Caco-2 (cell line): ENCODE data around the gene GOLPH3L. TPM values are rescaled to one million over a fixed set of nuclear protein-coding genes. Genes with fewer than 3 reads are reported as not detected.

Experiments
- BruUV-seq: library from RNA; stranded (reverse); fragments of 400-500 nt; replicated peaks from 2 replicates; lab custom pipeline; 2021; lab: Mats Ljungman, UMichigan
- CTCF ChIA-PET: fragments of 300-600 bp; sonication (Branson Sonifier 250); formaldehyde crosslinking; loops from one replicate; lab custom pipeline; 2022; ENCODE audit warnings: antibody characterized with exemption; lab: Charles Lee
- POLR2A ChIA-PET: fragments of 300-600 bp; sonication (Branson Sonifier 250); formaldehyde crosslinking; loops from one replicate; lab custom pipeline; 2022; ENCODE audit warnings: antibody characterized with exemption; lab: Charles Lee
- DNase-seq, 2 experiments: peaks; one replicate each; pipeline versions ENCODE4 v3.0.0 to v3.0.0-alpha.2; 2020 to 2022
- H3K27me3 ChIP-seq: replicated peaks from 2 replicates; pipeline ENCODE4 v1.6.0; 2011; ENCODE audit warnings: low read length; ENCODE audit not compliant: control insufficient read depth, insufficient read depth
- H3K36me3 ChIP-seq: 2 replicates; pipeline ENCODE4 v1.5.1; 2011; ENCODE audit warnings: low read length; ENCODE audit not compliant: control insufficient read depth, insufficient read depth
- H3K4me1 ChIP-seq: fragments of 250-450 bp; sonication (Bioruptor Pico); 2 replicates; pipeline ENCODE4 v1.5.1; 2020; ENCODE audit warnings: mild to moderate bottlenecking
- H3K4me3 ChIP-seq: 2 replicates; pipeline ENCODE4 v1.5.1; 2011; ENCODE audit warnings: low read depth, mild to moderate bottlenecking, control low read depth, low read length
- H3K9me3 ChIP-seq: fragments of 250-450 bp; sonication (Bioruptor Pico); 2 replicates; pipeline ENCODE4 v1.5.1; 2020; ENCODE audit warnings: mild to moderate bottlenecking, moderate library complexity
- H3K27ac Mint-ChIP-seq: one replicate; pipeline ENCODE4 v1.8.0; 2022; ENCODE audit warnings: mixed read lengths; ENCODE audit not compliant: unreplicated experiment
- H3K27me3 Mint-ChIP-seq: one replicate; pipeline ENCODE4 v1.8.0; 2022; ENCODE audit warnings: mixed read lengths; ENCODE audit not compliant: insufficient read depth, unreplicated experiment
- H3K36me3 Mint-ChIP-seq: one replicate; pipeline ENCODE4 v1.8.0; 2022; ENCODE audit warnings: mild to moderate bottlenecking, mixed read lengths; ENCODE audit not compliant: insufficient read depth, unreplicated experiment
- H3K4me1 Mint-ChIP-seq: one replicate; pipeline ENCODE4 v1.8.0; 2022; ENCODE audit warnings: low read depth, mixed read lengths; ENCODE audit not compliant: unreplicated experiment
- H3K4me3 Mint-ChIP-seq: one replicate; pipeline ENCODE4 v1.8.0; 2022; ENCODE audit warnings: mild to moderate bottlenecking, moderate library complexity, mixed read lengths; ENCODE audit not compliant: unreplicated experiment
- H3K9me3 Mint-ChIP-seq: one replicate; pipeline ENCODE4 v1.8.0; 2022; ENCODE audit warnings: mixed read lengths; ENCODE audit not compliant: unreplicated experiment
- CTCF ChIP-seq, 2 experiments: fragments of 200-600 bp in 1 of 2; IDR thresholded peaks; 1 replicate in 1 of 2; 2 replicates in 1 of 2; pipeline versions ENCODE4 v1.5.1 to v1.8.0; 2011 to 2022; ENCODE audit warnings: antibody characterized with exemption in 1 of 2, control low read depth in 1 of 2, inconsistent platforms in 1 of 2, low read depth in 1 of 2, low read length in 1 of 2, mild to moderate bottlenecking in 1 of 2, moderate library complexity in 1 of 2; ENCODE audit not compliant: insufficient read depth in 1 of 2, severe bottlenecking in 1 of 2, unreplicated experiment in 1 of 2
- intact Hi-C: fragments of 100-400 bp; cut with micrococcal nuclease; formaldehyde crosslinking; loops from one replicate; pipeline ENCODE4 v1.10.0; 2022; ENCODE audit not compliant: unreplicated experiment
- total RNA-seq: library from RNA; stranded (reverse); gene quantifications from 2 replicates; pipeline ENCODE4 v1.2.3, GENCODE V29; 2022

GOLPH3L gene
- total RNA-seq, 1 experiment from 2014 or later = 13.3 TPM

- Histone ChIP-seq H3K4me1 (0 out of 2 replicates have a peak, but pooled peaks cover 4% of the 10 kb centered on the region), H3K27me3 (no peaks in the 10 kb centered on the region), H3K36me3 (peaks cover 6% of the 10 kb centered on the region), H3K9me3 (no peaks in the 10 kb centered on the region), H3K4me3 (no peak overlapping the region)
- no peaks in the 10 kb centered on the region for H3K9me3 Mint-ChIP-seq
- H3K4me3 Mint-ChIP-seq = no peak overlapping the region
- no peak overlapping the region for H3K27ac Mint-ChIP-seq
- BruUV-seq = no TSS peak
- ChIA-PET CTCF (interaction anchor here (0.6 to 2.6 kb wide), 6 partner anchors 8 to 193 kb away, joined by 3 to 15 read pairs (median 4); partner anchors contain the start of genes ENSA and MCL1), POLR2A (interaction anchor here (1.2 to 1.5 kb wide), 2 partner anchors 9 to 41 kb away, joined by 5 to 8 read pairs; partner anchors contain the start of genes ENSA and MCL1)
- no peaks in the 10 kb centered on the region for H3K27me3 Mint-ChIP-seq
- intact Hi-C loops = loop anchor here (1.0 to 10.0 kb wide), 3 partner anchors 42 to 304 kb away; partner anchors contain the start of genes MCL1 and SETDB1
- DNase-seq = no peak
- H3K36me3 Mint-ChIP-seq = peaks cover 84% of the 10 kb centered on the region
- peaks cover 29% of the 10 kb centered on the region for H3K4me1 Mint-ChIP-seq
- TF ChIP-seq CTCF (IDR thresholded peaks at IDR 0.05; ENCODE audit: insufficient read depth in 1 of 2, low read depth in 1 of 2, low read length in 1 of 2, severe bottlenecking in 1 of 2, unreplicated experiment in 1 of 2) = no peak
Measured at GRCh38 chr1:150620919-150621318, 76.0 kb downstream of the GOLPH3L start.

GRCh38 chr1:150619576-150620509, 77.1 kb downstream of the GOLPH3L start:
- peaks cover 35% of the 10 kb centered on the region for H3K4me1 Mint-ChIP-seq
- Histone ChIP-seq H3K4me3 (no peak overlapping the region), H3K36me3 (peaks cover 4% of the 10 kb centered on the region), H3K9me3 (no peaks in the 10 kb centered on the region), H3K27me3 (no peaks in the 10 kb centered on the region), H3K4me1 (0 out of 2 replicates have a peak, but pooled peaks cover 4% of the 10 kb centered on the region)
- no TSS peak for BruUV-seq
- DNase-seq = no peak
- H3K4me3 Mint-ChIP-seq = no peak overlapping the region
- TF ChIP-seq CTCF (IDR thresholded peaks at IDR 0.05; ENCODE audit: insufficient read depth in 1 of 2, low read depth in 1 of 2, low read length in 1 of 2, severe bottlenecking in 1 of 2, unreplicated experiment in 1 of 2) = no peak
- ChIA-PET CTCF (interaction anchor here (0.8 to 2.6 kb wide), 3 partner anchors 9 to 194 kb away, joined by 3 to 15 read pairs (median 4); partner anchors contain the start of gene ENSA), POLR2A (interaction anchor here (0.6 to 1.5 kb wide), 4 partner anchors 10 to 52 kb away, joined by 4 to 8 read pairs (median 5); partner anchors contain the start of genes ENSA and MCL1)
- peaks cover 82% of the 10 kb centered on the region for H3K36me3 Mint-ChIP-seq
- intact Hi-C loops = loop anchor here (2.0 to 10.0 kb wide), 2 partner anchors 41 to 305 kb away; partner anchors contain the start of genes MCL1 and SETDB1
- H3K27ac Mint-ChIP-seq = no peak overlapping the region
- no peaks in the 10 kb centered on the region for H3K27me3 Mint-ChIP-seq
- no peaks in the 10 kb centered on the region for H3K9me3 Mint-ChIP-seq
